ENCODE data around the gene PCSK5.

DNA sequence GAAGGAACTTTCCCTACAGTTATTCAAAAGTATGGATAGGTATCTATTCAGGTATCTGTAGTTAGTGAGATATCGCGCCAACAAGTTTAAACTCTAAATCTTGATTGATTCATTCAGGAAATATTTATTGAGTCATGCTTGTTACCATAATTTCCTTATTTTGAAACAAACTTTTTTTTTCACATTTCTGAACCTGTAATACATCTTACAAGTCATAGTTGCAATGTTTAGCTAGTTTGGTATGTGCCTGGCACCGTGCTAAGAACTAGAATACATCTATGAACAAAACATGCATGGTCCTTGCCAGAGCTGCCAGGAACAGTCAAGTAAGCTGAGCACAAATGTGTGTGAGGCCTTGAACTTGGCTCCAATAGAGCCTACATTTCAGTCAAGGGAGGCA, 226.4 kb downstream of the PCSK5 start:
- TF ChIP-seq, protein P1, sequence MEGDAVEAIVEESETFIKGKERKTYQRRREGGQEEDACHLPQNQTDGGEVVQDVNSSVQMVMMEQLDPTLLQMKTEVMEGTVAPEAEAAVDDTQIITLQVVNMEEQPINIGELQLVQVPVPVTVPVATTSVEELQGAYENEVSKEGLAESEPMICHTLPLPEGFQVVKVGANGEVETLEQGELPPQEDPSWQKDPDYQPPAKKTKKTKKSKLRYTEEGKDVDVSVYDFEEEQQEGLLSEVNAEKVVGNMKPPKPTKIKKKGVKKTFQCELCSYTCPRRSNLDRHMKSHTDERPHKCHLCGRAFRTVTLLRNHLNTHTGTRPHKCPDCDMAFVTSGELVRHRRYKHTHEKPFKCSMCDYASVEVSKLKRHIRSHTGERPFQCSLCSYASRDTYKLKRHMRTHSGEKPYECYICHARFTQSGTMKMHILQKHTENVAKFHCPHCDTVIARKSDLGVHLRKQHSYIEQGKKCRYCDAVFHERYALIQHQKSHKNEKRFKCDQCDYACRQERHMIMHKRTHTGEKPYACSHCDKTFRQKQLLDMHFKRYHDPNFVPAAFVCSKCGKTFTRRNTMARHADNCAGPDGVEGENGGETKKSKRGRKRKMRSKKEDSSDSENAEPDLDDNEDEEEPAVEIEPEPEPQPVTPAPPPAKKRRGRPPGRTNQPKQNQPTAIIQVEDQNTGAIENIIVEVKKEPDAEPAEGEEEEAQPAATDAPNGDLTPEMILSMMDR (IDR thresholded peaks at IDR 0.05) = no peak
- no peak for TF ChIP-seq POLR2A (IDR thresholded peaks at IDR 0.05; ENCODE audit: low read depth)
- TF ChIP-seq POLR2AphosphoS5 (IDR thresholded peaks at IDR 0.05) = peak in 1 of 2 donors; percentile 61
